ENCODE measurements around the gene POLL. TPM values are rescaled to one million over a fixed set of nuclear protein-coding genes. Genes with fewer than 3 reads are reported as not detected.

The POLL gene
- total RNA-seq, 1 donor from 2014 or later = 18.8 TPM

DNA sequence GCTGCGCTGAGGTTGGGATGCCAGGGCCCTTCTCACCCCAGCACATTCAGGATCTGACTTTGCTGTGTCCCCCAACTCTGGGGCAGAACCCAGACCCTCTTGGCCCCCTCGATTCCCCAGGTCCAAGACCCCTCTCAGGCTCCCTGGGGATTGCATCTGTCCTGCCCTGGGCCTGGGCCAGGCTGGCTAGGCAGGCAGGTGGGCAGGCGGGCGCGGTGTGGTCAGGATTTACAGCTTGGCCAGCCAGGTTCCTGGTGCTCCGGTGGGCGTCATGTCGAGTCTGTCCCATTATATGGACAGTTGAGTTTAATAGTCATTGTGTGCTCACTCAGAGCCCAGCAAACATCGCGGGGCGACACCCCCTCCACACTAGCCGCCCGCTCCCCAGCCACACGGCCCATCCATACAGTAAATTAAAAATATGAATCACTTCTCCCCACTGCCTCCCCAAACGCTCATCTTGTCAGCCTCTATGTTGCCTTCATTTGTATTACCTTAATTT lies 23.5 kb downstream of the POLL start:
- intact Hi-C loops (cut with DNase I) = loop anchor here (10.0 kb wide), 1 partner anchor 290 kb away; no protein-coding TSS in a partner anchor
- peak; percentile 51 for DNase-seq (ENCODE audit: low spot score)

DNA sequence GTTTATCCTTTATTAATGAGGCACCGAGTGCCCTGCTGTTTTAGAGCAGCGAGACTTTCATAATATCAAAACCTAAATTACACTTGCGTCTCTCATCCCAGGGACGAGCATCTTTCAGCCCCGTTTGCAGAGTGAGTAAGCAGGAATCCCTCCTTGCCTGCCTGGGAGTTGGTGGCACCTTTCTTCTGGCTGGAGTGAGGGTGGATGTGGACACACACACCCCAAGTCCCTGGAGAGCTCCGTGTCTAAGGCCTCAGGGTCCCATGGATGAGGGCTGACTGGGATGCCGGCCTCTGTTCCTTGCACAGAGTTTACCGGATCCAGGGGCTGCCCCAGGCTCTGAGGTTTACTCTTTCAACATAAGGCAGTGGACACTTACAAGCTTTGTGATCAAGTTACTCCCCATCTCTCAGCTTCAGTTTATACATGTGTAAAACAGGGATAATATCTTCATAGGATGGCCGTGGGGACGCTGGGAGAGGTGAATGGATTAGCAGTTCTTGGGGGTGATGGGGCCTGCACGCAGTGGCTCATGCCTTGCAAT lies 24.5 kb downstream of the POLL start:
- intact Hi-C loops (cut with DNase I) = loop anchor here (10.0 kb wide), 1 partner anchor 289 kb away; no protein-coding TSS in a partner anchor
- DNase-seq (ENCODE audit: low spot score) = peak; percentile 35

DNA sequence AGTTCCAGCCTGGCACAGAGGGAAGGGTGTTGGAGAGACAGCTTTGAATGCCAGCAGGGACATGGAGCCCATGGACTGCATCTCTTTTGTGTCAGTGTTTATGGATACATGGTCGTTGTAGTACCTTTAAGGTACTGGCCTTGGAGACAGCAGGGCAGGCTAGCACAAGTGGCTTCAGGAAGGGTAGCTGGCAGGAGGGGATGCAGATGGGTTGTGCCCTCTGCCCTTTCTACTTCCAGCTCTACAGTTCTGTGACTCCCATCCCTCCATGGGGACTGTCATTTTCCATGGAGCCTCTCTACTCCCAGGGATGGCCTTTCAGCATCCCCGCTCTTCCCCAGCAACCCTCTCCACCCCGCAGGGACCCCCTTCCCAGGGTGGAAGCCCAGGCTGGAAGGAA lies 25.1 kb downstream of the POLL start:
- intact Hi-C loops (cut with DNase I) = loop anchor here (10.0 kb wide), 1 partner anchor 288 kb away; no protein-coding TSS in a partner anchor
- DNase-seq (ENCODE audit: low spot score) = no peak

DNA sequence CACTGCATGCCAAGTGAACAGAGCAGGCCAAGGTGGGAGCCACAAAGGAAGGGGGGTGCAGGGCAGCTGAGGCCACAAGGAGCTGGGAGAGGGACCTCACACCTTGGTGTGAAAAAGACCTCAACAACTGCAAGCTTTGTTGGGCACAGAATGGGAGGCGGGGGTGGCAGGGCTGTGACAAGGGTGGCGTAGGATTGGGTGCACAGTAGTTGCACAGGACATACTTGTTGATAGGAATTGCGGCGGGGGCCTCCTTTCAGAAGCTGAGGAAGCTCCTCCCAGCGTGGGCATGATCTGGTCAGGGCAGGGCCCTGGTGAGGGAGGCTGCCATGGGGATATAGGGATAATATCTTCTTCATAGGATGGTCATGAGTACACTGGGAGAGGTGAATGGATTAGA lies 25.8 kb downstream of the POLL start:
- intact Hi-C loops (cut with DNase I) = loop anchor here (10.0 kb wide), 1 partner anchor 287 kb away; no protein-coding TSS in a partner anchor
- no peak for DNase-seq (ENCODE audit: low spot score)

DNA sequence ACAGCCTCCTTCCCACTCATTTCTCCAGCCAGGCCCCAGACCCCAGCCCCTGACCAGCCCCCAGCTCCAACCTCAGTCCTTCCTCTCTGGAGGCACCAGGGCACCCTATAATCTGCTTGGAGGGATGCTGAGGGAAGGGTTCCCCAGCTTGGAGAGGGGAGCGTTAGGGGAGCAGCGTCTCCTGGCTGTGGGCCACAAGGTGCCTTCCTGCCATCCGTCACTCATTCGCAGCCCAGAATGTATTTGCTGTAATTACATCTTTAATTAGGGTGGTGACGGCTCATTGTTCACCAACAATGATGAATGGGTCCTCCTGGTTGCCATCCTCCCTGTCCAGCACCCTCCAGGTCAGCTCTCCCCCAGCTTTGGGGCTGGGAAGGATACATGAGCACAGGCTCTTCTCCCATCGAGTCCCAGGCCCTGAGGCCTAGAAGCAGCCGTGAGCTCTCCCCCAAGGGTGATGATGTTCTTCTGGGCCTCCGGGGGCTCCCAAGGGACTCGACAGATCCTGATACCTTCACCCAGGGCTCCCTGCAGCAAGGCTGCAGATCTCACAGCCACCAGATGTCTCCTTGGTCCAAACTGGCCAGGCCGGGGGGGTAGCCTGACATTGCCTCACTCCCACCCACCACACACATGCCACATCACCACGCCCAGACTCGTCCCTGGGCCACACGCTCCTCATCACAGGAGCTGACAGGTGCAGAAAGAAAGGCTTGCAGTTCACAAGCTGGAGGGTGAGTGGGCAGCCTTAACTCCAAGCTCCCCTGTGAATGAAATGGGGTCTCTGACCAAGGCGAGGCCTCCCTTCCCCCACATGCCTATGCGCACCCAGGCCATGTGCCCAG lies 26.8 kb downstream of the POLL start:
- intact Hi-C loops (cut with DNase I) = loop anchor here (10.0 kb wide), 1 partner anchor 286 kb away; no protein-coding TSS in a partner anchor
- DNase-seq (ENCODE audit: low spot score) = no peak

DNA sequence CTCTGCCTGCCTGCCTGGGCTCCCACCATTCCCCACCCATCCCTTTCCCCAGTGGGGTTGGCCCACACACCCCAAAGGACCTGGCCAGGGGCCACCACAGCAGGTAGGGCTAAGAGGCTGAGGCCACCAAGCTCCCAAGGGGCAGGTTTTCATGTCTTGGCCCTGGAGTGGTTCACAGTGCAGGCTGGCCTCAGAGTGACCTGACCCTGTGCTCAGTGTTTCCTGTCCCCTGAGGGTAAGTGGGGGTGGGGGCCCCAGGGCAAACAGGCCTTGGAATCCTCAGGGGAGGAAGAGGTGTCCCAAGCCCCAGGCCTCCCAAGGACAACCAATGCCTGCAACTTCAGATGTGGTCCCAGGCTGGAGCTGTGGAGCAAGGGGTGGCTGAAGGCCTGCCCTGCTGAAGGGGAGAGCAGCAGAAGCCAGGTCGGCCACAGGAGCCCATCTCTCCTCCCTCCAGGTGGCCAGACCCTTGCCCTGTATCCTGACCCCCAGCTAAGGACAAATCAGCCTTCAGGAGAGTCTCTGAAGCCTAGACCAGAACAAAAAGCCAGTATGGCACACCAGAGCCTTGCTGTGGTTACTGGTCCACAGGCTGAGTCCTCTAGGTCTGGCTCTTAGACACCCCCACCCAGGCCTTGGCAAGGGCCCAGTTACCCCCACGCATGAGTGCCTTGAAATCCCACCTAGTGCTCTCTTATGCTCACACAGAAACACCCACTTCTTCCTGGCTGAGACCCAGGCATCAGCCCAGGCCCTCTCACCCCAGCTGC lies 27.6 kb downstream of the POLL start:
- no peak for DNase-seq (ENCODE audit: low spot score)
- intact Hi-C loops (cut with DNase I) = loop anchor here (10.0 kb wide), 1 partner anchor 286 kb away; no protein-coding TSS in a partner anchor

DNA sequence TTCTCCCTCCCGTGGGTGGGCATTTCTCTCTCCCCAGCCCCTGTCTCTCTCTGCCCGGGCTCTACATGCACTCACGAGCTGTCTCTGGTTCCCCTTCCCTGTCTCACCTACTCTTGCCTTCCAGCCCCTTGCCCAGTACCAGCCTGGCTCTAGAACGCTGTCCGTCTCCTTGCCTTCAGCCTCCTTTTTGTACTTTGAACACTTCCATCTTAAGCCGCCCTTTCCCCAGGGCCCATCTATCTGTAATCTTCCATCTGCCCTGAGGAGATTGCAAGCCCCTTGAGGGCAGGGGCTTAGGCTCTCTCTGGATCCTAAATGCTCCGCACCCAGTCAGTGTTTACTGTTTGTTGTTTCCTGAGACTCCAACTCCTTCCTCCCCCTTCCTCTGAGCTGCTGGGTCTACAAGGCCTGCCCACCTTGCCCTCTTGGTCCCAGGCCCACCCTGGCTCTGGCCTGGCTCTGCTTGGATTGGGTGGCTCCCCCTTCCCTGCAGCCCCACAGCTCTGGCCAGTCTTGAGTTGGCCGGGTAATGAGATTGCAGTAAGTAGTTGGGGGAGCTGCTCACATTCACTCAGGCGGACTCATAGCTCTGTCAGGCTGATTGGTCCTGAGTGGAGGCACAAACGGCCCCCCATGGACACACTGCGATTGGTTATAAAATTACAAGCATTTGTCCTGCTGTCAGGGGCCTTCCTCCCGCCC lies 28.3 kb downstream of the POLL start:
- intact Hi-C loops (cut with DNase I) = loop anchor here (10.0 kb wide), 1 partner anchor 285 kb away; no protein-coding TSS in a partner anchor

DNA sequence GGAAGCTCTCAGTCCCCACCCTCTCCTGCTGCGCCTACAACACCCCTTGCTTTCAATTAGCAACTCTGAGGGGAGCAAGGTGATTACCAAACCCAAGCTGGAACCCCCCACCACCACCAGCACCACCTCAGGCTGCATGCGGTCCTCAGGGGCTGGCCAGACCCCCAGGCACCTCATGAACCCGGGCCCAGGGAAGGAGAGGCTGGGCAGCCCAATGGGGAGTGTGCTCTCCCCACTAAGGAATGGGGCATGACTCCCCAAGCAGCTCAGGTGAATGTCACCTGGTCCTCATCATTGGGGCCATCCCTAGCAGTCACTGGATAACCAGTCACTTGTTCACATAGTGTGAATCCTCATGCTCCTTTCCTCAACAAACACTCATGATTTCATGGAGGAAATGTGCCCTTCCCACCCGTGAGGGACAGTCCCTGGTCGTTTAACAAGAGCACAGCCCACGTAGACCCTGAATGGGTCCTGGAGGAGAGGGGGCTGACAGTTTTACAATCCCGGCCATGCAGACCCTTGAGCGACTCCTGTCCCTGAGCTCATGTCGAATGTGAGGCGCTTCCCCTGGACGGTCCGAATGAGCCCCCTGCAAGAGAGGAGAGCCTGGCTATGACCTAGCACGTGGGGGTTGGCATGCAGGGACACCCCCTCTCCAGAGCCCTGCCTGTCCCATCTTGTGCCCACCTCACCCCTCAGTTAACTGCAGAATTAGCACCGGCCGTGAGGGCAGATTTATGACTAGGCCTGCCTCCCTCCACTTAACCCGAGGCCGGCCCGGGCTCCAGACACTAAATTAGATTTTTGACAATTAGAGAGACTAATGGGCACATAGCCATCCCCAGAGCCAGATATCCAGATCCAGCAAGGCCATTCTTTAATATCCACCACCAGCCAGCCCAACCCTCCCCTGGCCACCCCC lies 29.1 kb downstream of the POLL start:
- intact Hi-C loops (cut with DNase I) = no loop called here
- no peak for DNase-seq (ENCODE audit: low spot score)

More for the DNA sequence above, 28.3 kb downstream of the POLL start:
- no peak for DNase-seq (ENCODE audit: low spot score)

DNA sequence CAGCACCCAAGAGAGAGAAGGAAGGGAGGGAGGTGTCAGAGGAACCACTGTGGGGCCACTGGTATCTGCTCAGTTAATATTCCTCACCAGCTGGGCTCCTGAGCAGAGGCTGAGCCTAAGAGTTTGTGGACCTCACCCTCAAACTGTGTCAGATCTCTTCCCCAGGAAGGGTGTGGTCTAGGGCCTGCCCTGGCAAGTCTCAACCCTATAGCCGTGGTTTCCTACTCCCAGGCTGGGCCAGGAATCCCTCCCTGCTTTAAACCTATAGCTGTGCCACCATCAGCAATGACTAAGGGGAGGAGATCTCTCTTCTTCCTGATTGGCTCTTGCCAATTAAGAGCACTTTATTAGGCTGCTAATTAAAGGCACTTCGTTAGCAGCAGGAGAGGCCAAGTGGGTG lies 29.9 kb downstream of the POLL start:
- intact Hi-C loops (cut with DNase I) = no loop called here
- no peak for DNase-seq (ENCODE audit: low spot score)

DNA sequence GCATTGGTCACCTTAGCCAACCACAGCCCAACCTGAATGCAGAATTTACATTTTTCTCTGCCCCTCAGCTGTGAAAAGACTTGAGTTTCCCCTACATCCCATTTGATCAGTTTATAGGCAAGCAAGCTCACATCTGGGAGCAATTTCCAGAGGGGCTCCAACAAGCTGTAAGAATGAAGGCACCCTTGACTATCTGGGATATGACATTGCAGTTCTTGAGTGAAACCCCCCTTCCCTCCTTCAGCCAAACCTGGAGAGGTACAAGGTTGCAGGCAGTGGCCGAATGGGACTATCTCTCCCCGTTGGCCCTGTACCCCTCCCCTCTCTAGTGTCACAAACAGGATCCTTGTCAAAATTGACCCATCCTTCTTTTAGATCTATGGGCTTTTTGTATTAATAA lies 30.5 kb downstream of the POLL start:
- intact Hi-C loops (cut with DNase I) = no loop called here
- no peak for DNase-seq (ENCODE audit: low spot score)

DNA sequence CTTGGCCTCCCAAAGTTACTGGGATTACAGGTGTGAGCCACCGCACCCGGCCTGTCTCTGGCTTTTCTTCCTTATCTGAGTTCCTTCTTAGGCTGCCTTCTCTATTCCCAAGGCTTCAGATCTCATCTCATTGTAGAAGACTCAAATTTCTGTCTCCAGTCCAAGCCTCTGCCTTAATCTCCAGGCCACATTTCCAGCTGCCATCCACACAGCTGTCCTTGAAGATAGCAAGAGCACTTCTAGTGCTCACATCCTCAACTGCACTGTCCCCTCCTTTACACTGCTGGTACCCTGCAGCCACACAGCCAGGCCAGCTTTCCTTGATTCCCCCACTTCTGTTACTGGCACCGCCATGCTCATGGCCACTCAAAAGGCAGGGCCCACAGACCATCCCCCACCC lies 35.6 kb downstream of the POLL start:
- intact Hi-C loops (cut with DNase I) = no loop called here
- no peak for DNase-seq (ENCODE audit: low spot score)

DNA sequence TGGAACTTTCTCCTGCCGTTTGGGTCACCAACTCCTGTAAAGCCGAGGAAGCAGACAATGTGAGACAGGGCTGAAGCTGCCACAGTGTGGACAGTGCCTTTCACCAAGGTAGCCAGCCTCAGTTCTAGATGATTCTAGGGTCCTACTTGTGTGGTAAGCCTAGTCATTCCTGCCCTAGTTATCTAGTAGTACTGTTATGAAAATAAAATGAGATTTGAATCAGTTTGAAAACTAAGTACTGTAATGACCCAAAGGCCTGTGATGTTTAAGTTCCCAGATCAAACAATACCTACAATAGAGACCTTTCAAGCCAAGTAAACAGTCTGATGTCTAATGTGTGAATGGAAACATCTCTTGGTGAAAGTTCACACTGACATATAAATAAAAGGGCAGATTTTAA lies 37.1 kb downstream of the POLL start:
- intact Hi-C loops (cut with DNase I) = no loop called here
- DNase-seq (ENCODE audit: low spot score) = no peak

DNA sequence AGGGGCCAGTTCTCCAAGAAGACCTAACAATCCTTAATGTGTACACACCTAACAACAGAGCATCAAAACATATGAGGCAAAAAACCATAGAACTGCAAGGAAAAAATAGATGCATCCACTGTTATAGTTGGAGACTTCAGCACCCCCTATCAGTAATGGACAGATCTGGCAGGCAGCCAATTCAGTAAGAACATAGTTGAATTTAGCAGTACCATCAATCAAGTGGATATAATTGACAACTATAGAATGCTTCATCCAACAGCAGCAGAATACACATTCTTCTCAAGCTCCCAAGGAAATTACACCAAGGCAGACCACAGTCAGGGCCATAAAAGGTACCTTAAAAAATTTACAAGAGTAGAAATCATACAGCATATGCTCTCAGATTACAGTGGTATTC lies 42.2 kb downstream of the POLL start:
- intact Hi-C loops (cut with DNase I) = no loop called here
- no peak for DNase-seq (ENCODE audit: low spot score)

DNA sequence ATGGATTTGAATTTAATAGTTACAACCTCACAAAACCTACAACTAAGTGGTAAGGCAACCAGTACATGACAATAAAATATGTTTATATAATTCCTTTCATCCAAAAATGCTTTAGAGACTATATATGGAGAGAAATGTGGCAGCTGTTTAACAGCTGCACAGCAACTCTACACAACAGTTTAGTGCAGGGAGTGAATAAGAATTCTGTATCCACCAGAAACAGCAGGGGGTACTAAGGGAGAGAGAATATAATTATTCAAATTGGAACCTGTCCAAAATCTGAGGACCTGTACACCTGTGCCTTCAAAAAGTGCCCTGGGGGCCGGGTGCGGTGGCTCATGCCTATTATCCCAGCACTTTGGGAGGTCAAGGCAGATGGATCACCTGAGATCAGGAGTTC lies 49.6 kb downstream of the POLL start:
- no peak for DNase-seq (ENCODE audit: low spot score)
- intact Hi-C loops (cut with DNase I) = no loop called here

DNA sequence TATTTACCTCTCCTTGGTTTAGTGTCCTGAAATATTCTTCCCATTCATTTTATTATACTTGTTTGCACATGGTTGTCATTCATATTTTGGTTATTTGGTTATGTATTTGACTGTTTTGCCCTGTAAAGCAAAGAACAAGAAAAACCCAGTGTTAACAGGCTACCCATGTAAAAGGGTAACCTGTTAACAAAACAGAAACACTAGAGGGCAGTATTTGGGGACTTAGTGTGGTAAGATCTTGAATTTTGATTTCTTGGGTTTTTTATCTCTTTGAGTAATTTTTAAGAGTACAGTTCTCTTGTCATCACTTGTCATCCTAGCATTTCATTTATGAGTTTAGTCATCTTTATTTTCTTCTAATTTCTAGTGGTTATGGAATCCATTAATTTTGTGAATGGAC lies 51.3 kb downstream of the POLL start:
- intact Hi-C loops (cut with DNase I) = no loop called here
- DNase-seq (ENCODE audit: low spot score) = no peak

DNA sequence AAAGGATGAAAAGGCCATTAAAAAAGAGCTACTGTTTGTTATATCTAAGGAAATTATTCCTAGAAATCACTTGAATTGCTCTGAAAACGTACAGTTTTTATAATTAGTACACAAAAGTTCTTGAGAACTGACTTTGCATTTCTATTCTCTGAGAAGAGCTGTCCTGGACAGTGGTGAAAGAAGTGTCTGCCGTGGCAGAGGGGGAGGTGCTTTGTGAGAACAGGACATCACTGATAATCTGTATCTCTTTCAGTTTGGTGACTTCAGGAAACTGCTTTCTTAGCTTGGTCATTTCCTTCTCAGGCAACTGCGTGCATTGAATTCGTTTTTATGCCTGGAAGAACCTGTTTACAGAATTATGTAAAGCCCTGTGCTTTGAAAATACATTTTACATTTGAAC lies 52.1 kb downstream of the POLL start:
- intact Hi-C loops (cut with DNase I) = no loop called here
- DNase-seq (ENCODE audit: low spot score) = no peak

DNA sequence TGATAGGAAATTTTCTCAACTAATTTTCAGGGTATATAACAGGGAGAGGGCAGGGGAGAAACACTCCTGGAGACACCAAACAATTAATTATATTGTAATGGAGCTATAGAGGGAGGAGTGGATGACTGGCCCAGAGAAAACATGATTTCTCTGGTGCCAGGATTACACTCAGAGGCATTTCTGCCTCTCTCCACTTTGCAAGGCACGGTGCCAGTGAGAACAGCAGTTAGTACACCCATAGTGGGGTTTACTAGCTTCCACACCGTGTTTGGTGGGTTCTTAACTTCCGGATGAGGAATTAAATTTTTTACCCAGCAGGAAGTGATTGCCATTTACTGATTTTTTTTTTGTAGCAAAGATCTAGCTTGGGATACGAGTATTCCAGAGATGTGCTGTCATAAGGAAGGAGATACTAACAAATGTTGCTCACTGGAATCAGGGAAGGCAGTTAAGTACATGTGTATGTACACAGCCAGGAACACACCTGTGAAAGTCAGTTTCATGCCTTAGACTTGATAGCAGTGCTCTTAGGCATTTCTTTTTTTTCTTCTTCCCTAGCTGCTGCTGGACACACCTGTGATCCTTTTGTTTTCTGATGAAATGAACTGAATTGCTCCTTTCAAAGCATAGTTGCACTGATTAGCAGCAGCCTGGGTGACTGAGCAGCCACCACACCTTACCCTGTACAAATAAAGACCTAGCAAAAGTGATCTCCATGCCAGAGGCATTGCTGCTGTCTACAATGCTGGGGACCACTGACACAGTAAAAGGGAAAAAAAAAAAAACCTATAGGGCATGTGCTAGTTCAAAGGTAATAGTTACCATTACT lies 58.1 kb downstream of the POLL start:
- intact Hi-C loops (cut with DNase I) = no loop called here
- no peak for DNase-seq (ENCODE audit: low spot score)

DNA sequence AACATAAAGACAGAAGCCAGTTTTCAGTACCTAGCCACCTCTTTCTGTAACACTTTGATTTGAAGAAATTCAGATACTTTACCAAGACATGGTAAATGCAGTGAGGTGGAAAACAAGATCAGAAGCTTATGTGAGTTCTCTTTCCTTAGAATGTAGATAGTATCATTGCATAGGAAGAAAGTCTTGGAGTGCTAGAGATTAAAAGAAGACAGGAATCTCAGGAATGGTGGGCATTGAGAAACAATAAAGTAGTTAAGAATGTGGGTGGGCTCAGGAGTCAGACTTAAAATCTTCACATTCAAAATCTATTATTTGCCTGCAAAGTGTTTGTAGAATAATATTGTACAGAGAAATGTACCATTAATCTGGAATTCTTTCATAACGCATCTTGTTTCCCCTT lies 58.9 kb downstream of the POLL start:
- DNase-seq (ENCODE audit: low spot score) = no peak
- intact Hi-C loops (cut with DNase I) = no loop called here

Data from cardiac septum (tissue), 1 donor.